Ovary (tissue), 9 donors: Measurements from ENCODE around the gene HOXC9. TPM values are rescaled to one million over a fixed set of nuclear protein-coding genes. Genes with fewer than 3 reads are reported as not detected.
A peak's percentile ranks its signal among the peaks of the same experiment; 100 is the strongest.

Source experiments
- DNase-seq, 5 donors: peaks; one replicate each; pipeline ENCODE4 v3.0.0-alpha.2; 2019 to 2020
- H3K27ac ChIP-seq, 2 donors: fragments of 200-600 bp; one replicate each; pipeline versions ENCODE4 v1.5.1 to v1.8.0; 2019 to 2022
- H3K27me3 ChIP-seq: fragments of 200-600 bp; one replicate; pipeline ENCODE4 v1.8.0; 2022
- H3K36me3 ChIP-seq: fragments of 200-600 bp; sonication (generic); one replicate; pipeline ENCODE4 v1.5.1; 2019
- H3K4me1 ChIP-seq: one replicate; pipeline ENCODE4 v1.8.1; 2013; ENCODE audit warnings: mild to moderate bottlenecking, moderate library complexity; ENCODE audit not compliant: insufficient read depth
- H3K4me3 ChIP-seq: fragments of 200-600 bp; sonication (generic); one replicate; pipeline ENCODE4 v1.5.1; 2017
- H3K9me3 ChIP-seq, 2 donors: fragments of 200-600 bp in 1 of 2; sonication (generic) in 1 of 2; one replicate each; pipeline versions ENCODE4 v1.5.1 to v1.8.1; 2013 to 2019; ENCODE audit warnings: mild to moderate bottlenecking in 1 of 2, moderate library complexity in 1 of 2
- CTCF ChIP-seq, 3 donors: fragments of 450-650 bp in 2 of 3; fragments of 200-600 bp in 1 of 3; IDR thresholded peaks; one replicate each; pipeline versions ENCODE4 v1.5.1 to v1.8.0; 2016 to 2022; ENCODE audit warnings: antibody characterized with exemption in 3 of 3, mild to moderate bottlenecking in 1 of 3
- EP300 ChIP-seq: sonication (generic); formaldehyde crosslinking; IDR thresholded peaks from one replicate; pipeline ENCODE4 v1.6.1; 2017; ENCODE audit warnings: antibody characterized with exemption
- POLR2A ChIP-seq: fragments of 450-650 bp; IDR thresholded peaks from one replicate; pipeline ENCODE4 v1.6.1; 2017; ENCODE audit warnings: antibody characterized with exemption, mild to moderate bottlenecking, moderate library complexity
- WGBS, 3 donors: extraction: QIAGEN DNeasy Blood & Tissue Kit in 1 of 3; methylation state at CpG; one replicate each; pipeline versions ENCODE4 v1.1.5 to v1.1.7; 2013 to 2017; 5-methylcytosine and 5-hydroxymethylcytosine counted together
- intact Hi-C, 4 donors: fragments of 100-400 bp; cut with DNase I; formaldehyde crosslinking; loops; one replicate each; pipeline versions ENCODE4 v1.11.0 to v1.15.1; 2022 to 2023
- polyA plus RNA-seq, 2 donors: library from polyadenylated mRNA; stranded (reverse); fragments of 200-250 nt in 1 of 2; fragments of 350-450 nt in 1 of 2; fragmentation: Illumina TruSeq in 1 of 2; extraction: RNeasy Lipid Tissue Mini Kit (QIAGEN cat#74804) in 1 of 2; gene quantifications; one replicate each; pipeline ENCODE4 v1.2.3, GENCODE V29; 2013 to 2014
- total RNA-seq, 7 donors: library from RNA; depleted of rRNA in 2 of 7; stranded (reverse); fragments of >200 nt in 2 of 7; fragmentation: NEBNext Ultra II Directional in 3 of 7; extraction: Animal tissue kit (Norgen Biotek cat#: 25700) in 3 of 7; gene quantifications; one replicate each; pipeline versions ENCODE4 v1.1.0 to v1.2.4, GENCODE V29; 2016 to 2023
- donor health status: DM: no; HTN: no; CAD: no; lungs with moderate emphysema.
- donor health status: DM: no; HTN: no; CAD: no.
- donor health status: Bipolar disorder and iron deficiency.
- donor health status: DM: yes; HTN: yes; CAD: no.
- donor health status: DM: no; HTN: no; CAD: no.
- donor health status: DM: yes; HTN: yes; CAD: no.

Gene HOXC9
- total and polyA plus RNA-seq, 9 donors, result 0.26 to 15.0 (median 1.9) TPM; not detected in 1

GRCh38 chr12:54015018-54015931 is 15.3 kb downstream of the HOXC9 start:
- Histone ChIP-seq H3K36me3 (no peaks in the 10 kb centered on the region), H3K9me3 (no peaks in the 10 kb centered on the region), H3K4me3 (no peak overlapping the region), H3K4me1 (no peaks in the 10 kb centered on the region), H3K27me3 (no peaks in the 10 kb centered on the region), H3K27ac (no peak overlapping the region)
- TF ChIP-seq CTCF (IDR thresholded peaks at IDR 0.05) (no peak), POLR2A (no peak), EP300 (no peak)
- peak in 1 of 5 donors; percentile 34 for DNase-seq
- intact Hi-C loops, result no loop called here
- WGBS, 3 donors, result 82 to 86% (median 85%) methylated on average over 23 of the region's 23 CpGs

GRCh38 chr12:54016051-54016450 is 16.1 kb downstream of the HOXC9 start:
- TF ChIP-seq EP300, result no peak
- no peak for TF ChIP-seq CTCF (IDR thresholded peaks at IDR 0.05)
- TF ChIP-seq POLR2A, result no peak
- Histone ChIP-seq H3K4me3 (peak overlapping the region; percentile 56), H3K27me3 (no peaks in the 10 kb centered on the region), H3K9me3 (no peaks in the 10 kb centered on the region), H3K4me1 (no peaks in the 10 kb centered on the region), H3K36me3 (no peaks in the 10 kb centered on the region), H3K27ac (peak overlapping the region in 1 of 2 donors; percentile 95)
- intact Hi-C loops, result no loop called here
- peak in 1 of 5 donors; percentile 71 for DNase-seq
- WGBS, 3 donors, result 34 to 46% (median 36%) methylated on average over 3 of the region's 3 CpGs

GRCh38 chr12:54016478-54016964 is 16.6 kb downstream of the HOXC9 start:
- Histone ChIP-seq H3K27me3 (no peaks in the 10 kb centered on the region), H3K4me3 (peak overlapping the region; percentile 56), H3K9me3 (no peaks in the 10 kb centered on the region), H3K36me3 (no peaks in the 10 kb centered on the region), H3K27ac (peak overlapping the region; percentile 95 to 100), H3K4me1 (no peaks in the 10 kb centered on the region)
- TF ChIP-seq CTCF (IDR thresholded peaks at IDR 0.05) (no peak), EP300 (no peak), POLR2A (no peak)
- intact Hi-C loops, result no loop called here
- 1% methylated on average over 25 of the region's 25 CpGs for WGBS, 3 donors
- peak in 2 of 5 donors; percentile 58 to 62 for DNase-seq

GRCh38 chr12:54017027-54017788 is 17.2 kb downstream of the HOXC9 start:
- peak in 1 of 5 donors; percentile 79 for DNase-seq
- Histone ChIP-seq H3K27ac (peak overlapping the region; percentile 95 to 100), H3K27me3 (no peaks in the 10 kb centered on the region), H3K4me1 (no peaks in the 10 kb centered on the region), H3K4me3 (peak overlapping the region; percentile 56), H3K9me3 (no peaks in the 10 kb centered on the region), H3K36me3 (no peaks in the 10 kb centered on the region)
- TF ChIP-seq POLR2A (no peak), EP300 (no peak), CTCF (IDR thresholded peaks at IDR 0.05) (no peak)
- intact Hi-C loops, result no loop called here
- WGBS, 3 donors, result 1% methylated on average over 24 of the region's 24 CpGs
